HL-60/S4 treated with retinoic acid at 250 ng/mL for 4 days and 3 days (cell line): Measurements from ENCODE around the gene TSPAN32.
"Not testable (repeated sequence)": the region's sequence is repeated elsewhere in the genome, so short reads cannot be mapped to it uniquely, and the experiment has no call there.

Source experiments
- in situ Hi-C: fragments of 300-500 bp; cut with MboI; formaldehyde crosslinking; loops from 2 replicates; pipeline ENCODE4 v1.7.0; 2022; ENCODE audit warnings: low sequenced_read_pairs

TSPAN32 gene

DNA sequence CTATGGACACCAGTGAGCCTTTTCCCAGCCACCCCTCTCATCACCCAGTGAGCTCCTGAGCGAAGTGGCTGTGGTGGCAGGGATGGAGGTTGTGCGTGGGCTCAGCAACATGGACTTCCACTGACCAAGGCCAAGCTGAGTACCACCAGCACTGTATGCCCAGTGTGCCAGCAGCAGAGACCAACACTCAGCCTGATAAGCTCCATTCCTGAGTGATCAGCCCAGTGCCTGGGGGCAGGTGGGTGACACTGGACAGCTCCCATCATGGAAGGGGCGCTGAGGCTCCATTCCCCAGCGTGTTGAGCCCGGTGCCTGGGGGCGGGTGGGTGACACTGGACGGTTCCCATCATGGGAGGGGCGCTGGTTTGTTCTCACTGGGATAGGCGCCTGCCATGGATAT lies 57.7 kb downstream of the TSPAN32 start:
- in situ Hi-C loops, result no loop called here

DNA sequence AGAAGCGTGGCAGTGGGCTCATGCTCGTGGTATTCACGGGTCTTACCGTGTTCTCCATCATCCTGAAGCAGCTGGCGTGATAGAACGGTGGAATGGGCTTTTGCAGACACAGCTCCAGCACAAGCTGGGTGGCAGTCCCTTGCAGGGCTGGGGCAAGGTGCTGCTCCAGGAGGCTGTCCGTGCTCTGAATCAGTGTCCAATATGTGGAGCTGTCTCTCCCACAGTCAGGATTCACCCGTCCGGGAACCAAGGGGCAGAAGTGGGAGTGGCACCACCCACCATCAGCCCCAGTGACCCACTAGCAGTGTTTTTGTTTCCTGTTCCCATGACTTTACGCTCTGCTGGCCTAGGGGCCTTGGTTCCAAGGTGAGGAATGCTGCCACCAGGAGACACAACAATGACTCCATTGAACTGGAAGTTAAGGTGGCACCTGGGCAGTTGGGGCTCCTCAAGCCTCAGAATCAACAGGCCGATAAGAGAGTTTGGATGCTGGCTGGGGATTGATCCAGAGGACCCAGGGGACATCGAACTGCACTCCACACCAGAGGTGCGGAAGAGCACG lies 58.3 kb downstream of the TSPAN32 start:
- in situ Hi-C loops, result no loop called here

DNA sequence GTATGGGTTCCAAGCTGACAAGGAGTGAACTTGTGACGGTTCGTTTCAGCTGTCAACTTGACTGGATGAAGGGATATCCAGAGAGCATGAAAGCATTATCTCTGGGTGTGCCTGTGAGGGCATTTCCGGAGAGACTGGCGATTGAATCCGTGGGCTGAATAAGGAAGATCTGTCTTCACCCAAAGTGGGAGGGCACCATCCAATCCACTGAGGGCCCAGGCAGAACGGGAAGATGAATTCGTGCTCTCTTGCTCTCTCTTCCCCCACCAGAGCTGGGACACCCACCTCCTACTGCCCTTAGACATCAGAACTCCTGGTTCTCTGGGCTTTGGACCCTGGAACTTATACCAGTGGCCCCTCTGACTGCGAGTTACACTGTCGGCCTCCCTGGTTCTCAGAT lies 59.8 kb downstream of the TSPAN32 start:
- in situ Hi-C loops, result no loop called here

DNA sequence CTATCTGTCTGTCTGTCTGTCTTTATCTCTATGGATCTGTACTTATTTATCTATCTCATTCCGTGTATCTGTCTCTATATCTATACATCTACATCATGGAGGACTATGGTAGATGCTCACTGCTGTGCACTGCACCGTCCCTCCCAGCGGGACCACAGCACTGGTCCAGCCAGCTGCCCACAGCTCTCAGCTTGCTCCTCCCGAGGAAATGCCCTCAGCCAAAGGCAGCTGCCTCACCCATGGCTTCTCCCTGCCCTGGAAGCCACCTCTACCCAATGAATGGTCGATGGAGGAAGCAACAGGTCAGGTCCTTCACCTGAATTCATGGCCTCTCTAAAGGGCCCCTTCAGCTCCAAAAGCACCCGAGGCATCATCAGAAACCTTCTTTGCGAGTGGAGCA lies 60.6 kb downstream of the TSPAN32 start:
- in situ Hi-C loops, result no loop called here

GRCh38 chr11:2363130-2363529 lies 61.3 kb downstream of the TSPAN32 start:
- in situ Hi-C loops, result no loop called here

GRCh38 chr11:2363577-2364370 lies 62.0 kb downstream of the TSPAN32 start:
- in situ Hi-C loops, result no loop called here

DNA sequence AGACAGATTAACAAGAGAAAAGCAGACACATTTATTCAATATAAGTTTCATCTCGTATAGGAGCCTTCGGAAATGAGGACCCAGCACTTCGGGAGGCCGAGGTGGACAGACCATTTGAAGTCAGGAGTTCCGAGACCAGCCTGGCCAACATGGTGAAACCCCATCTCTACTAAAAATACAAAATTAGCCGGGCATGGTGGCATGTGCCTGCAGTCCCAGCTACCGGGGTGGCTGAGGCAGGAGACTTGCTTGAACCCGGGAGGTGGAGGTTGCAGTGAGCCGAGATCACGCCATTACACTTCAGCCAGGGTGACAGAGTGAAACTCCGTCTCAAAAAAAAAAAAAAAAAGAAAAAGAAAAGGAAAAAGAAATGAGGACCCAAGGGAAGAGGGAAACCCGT lies 62.6 kb downstream of the TSPAN32 start:
- in situ Hi-C loops, result not testable (repeated sequence)

GRCh38 chr11:2365571-2366210 lies 63.9 kb downstream of the TSPAN32 start:
- in situ Hi-C loops, result no loop called here

DNA sequence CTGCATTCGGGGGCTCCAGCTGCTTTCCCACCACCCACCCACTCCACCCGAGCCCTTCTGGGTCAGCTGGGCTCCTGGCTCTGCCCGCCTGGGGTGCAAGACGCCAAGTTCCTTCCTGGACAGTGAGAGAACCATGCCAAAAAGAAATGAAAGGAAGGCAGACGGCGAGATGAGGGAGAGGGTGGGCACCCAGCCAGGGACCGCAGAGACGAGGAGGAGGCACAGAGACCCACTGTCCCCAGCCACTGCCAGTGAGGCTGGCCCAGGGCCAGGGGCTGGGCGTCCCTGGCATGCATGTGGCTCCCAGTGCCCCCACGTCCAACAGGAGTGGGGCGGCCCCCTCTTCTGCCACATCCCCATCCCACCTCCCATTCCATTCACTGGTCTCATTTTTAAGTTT lies 64.5 kb downstream of the TSPAN32 start:
- in situ Hi-C loops, result no loop called here

- in situ Hi-C loops, result no loop called here
Observed at GRCh38 chr11:2366733-2367132, 64.9 kb downstream of the TSPAN32 start.

GRCh38 chr11:2367266-2368160 lies 65.7 kb downstream of the TSPAN32 start:
- in situ Hi-C loops, result no loop called here
